Loucy (cell line): ENCODE data around the gene OR1A2.
"Not testable (repeated sequence)": the region's sequence is repeated elsewhere in the genome, so short reads cannot be mapped to it uniquely, and the experiment has no call there.

Source experiments
- CTCF ChIP-seq: fragments of 200-600 bp; sonication (generic); conservative IDR thresholded peaks from 2 replicates; pipeline ENCODE4 v1.5.1; 2014; ENCODE audit warnings: mild to moderate bottlenecking, antibody characterized with exemption, low read length
- EZH2phosphoT487 ChIP-seq: fragments of 200-600 bp; IDR thresholded peaks from 2 replicates; pipeline ENCODE4 v1.6.1; 2018; ENCODE audit warnings: antibody characterized with exemption, mild to moderate bottlenecking, moderate library complexity, borderline replicate concordance

- TF ChIP-seq CTCF, EZH2phosphoT487: not testable (repeated sequence)
Measured at GRCh38 chr17:3232300-3232699, 35.0 kb downstream of the OR1A2 start.
